ENCODE results near the gene NOTO.

DNA sequence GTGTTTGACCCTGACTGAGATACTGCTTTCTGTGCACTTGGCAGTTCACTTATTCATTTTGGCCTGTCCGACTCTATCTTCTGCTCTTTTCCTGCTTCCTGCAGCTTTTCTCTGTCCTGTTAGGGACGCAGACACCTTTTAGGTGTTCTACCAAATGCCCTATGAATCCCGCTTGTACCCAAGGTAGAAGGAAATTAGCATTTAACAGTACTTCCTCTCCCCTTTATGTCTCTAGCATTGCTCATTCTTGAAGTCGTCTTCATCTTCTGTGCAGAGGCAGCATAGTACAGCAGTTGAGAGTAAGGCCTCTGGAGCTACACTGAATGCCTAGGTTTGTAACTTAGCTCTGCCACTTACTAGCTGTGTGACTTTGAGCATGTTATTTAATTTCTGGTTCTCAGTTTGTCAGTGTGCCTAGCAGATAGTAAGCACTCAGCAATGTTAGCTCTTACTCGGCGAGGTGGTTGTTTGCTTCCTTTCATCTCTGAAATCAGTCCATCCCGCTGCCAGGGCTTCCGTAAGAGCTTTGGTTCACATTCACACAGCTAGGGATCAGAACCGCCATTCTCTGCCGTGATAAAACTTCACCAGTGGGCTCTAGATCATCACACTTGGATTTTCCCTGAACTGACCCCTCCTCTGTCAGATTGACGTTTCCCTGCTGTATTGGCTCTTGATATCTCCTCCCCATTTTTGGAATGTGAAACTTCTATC is 33.1 kb downstream of the NOTO start:
- TF ChIP-seq BHLHE40 (IDR thresholded peaks at IDR 0.05; ENCODE audit: borderline replicate concordance) (no peak), TARDBP (IDR thresholded peaks at IDR 0.05) (no peak), ELF4 (IDR thresholded peaks at IDR 0.05) (no peak), SUZ12 (IDR thresholded peaks at IDR 0.05) (no peak), ZNF384 (IDR thresholded peaks at IDR 0.05) (no peak), FOXK2 (IDR thresholded peaks at IDR 0.05) (no peak), NFRKB (IDR thresholded peaks at IDR 0.05) (no peak), FOXA1 (IDR thresholded peaks at IDR 0.05) (no peak), ARNT (IDR thresholded peaks at IDR 0.05) (no peak), FOXM1 (IDR thresholded peaks at IDR 0.05; ENCODE audit: borderline replicate concordance) (no peak), SP1 (IDR thresholded peaks at IDR 0.05) (no peak), CTBP1 (IDR thresholded peaks at IDR 0.05; ENCODE audit: borderline replicate concordance) (no peak), HDGF (IDR thresholded peaks at IDR 0.05; ENCODE audit: borderline replicate concordance) (no peak)
- TF ChIP-seq, protein P1, sequence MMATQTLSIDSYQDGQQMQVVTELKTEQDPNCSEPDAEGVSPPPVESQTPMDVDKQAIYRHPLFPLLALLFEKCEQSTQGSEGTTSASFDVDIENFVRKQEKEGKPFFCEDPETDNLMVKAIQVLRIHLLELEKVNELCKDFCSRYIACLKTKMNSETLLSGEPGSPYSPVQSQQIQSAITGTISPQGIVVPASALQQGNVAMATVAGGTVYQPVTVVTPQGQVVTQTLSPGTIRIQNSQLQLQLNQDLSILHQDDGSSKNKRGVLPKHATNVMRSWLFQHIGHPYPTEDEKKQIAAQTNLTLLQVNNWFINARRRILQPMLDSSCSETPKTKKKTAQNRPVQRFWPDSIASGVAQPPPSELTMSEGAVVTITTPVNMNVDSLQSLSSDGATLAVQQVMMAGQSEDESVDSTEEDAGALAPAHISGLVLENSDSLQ (IDR thresholded peaks at IDR 0.05): no peak

All from HEK293T (cell line).